Activated CD8-positive, alpha-beta T cell treated with anti-CD3 and anti-CD28 coated beads, Interleukin-2, amount 10 ng/mL, durations not matched to agents 7 days and 5 days (primary cell): ENCODE measurements around the gene NSD2. TPM values are rescaled to one million over a fixed set of nuclear protein-coding genes. Genes with fewer than 3 reads are reported as not detected.

ENCODE experiments used
- ATAC-seq: fragments of 150-1000 bp; cut with Tn5 transposase; one replicate; pipeline ENCODE4 v1.10.0; 2021; ENCODE audit warnings: moderate library complexity
- CTCF ChIA-PET: fragments of 350-600 bp; sonication (Branson Sonifier 250); formaldehyde crosslinking; loops from one replicate; lab custom pipeline; 2021; ENCODE audit warnings: antibody characterized with exemption; lab: Charles Lee
- POLR2A ChIA-PET: fragments of 350-600 bp; sonication (Branson Sonifier 250); formaldehyde crosslinking; loops from one replicate; lab custom pipeline; 2021; ENCODE audit warnings: antibody characterized with exemption; lab: Charles Lee
- DNase-seq: peaks from one replicate; pipeline ENCODE4 v3.0.0-alpha.2; 2020
- H3K27ac Mint-ChIP-seq: one replicate; pipeline ENCODE4 v1.8.0; 2021; ENCODE audit warnings: mild to moderate bottlenecking, mixed read lengths
- H3K27me3 Mint-ChIP-seq: one replicate; pipeline ENCODE4 v1.8.0; 2021; ENCODE audit warnings: low read depth, mixed read lengths
- H3K36me3 Mint-ChIP-seq: one replicate; pipeline ENCODE4 v1.8.0; 2021; ENCODE audit warnings: low read depth, mixed read lengths
- H3K4me1 Mint-ChIP-seq: one replicate; pipeline ENCODE4 v1.8.0; 2021; ENCODE audit warnings: low read depth, mixed read lengths
- H3K4me3 Mint-ChIP-seq: one replicate; pipeline ENCODE4 v1.8.0; 2021; ENCODE audit warnings: mild to moderate bottlenecking, mixed read lengths
- H3K9me3 Mint-ChIP-seq: one replicate; pipeline ENCODE4 v1.8.0; 2022; ENCODE audit warnings: mixed read lengths; ENCODE audit not compliant: insufficient read depth
- total RNA-seq, 2 experiments: library from RNA; stranded (reverse); gene quantifications; one replicate each; pipeline ENCODE4 v1.2.3, GENCODE V29; 2021

NSD2 gene
- total RNA-seq, 2 experiments from 2014 or later: 287 to 290 TPM

DNA sequence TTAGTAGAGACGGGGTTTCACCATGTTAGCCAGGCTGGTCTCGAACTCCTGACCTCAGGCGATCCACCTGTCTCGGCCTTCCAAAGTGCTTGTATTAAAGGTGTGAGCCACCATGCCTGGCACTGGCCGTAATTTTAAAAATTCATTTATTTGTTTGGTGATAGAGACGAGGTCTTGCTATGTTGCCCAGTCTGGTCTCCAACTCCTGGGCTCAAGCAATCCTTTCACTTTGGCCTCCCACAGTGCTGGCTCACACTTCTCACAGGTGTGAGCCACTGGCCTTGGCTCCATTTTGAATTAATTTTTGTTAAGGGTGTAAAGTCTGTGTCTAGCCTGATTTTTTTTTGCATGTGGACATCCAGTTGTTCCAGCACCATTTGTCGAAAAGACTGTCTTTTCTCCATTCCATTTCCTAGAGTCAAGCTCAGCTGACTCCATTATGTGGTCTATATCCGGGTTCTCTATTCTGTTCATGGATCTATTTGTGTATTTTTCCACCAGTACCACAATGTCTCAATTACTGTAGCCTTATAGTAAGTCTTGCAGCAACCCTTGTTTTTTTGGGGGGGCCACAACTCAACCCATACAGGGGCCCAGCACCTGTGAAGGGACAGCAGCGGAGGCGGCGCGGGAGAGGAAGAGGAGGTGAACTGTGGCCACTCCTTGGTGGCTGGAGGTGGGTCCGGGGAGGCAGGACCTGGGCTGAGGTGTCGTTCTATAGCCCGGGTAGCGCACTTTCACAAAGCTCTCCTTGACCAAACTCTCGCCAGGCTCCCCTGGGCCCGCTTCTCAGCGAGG is 1.5 kb upstream of the NSD2 start:
- ChIA-PET POLR2A (interaction anchor here (0.9 to 1.9 kb wide), 11 partner anchors 9 to 599 kb away, joined by 3 to 33 read pairs (median 3); partner anchors contain the start of genes LETM1, NELFA and RNF4), CTCF (interaction anchor here (1.1 to 1.6 kb wide), 4 partner anchors 8 to 29 kb away, joined by 3 to 6 read pairs (median 5); no protein-coding TSS in a partner anchor)
- H3K36me3 Mint-ChIP-seq: peaks cover 26% of the 10 kb centered on the region
- H3K9me3 Mint-ChIP-seq: no peaks in the 10 kb centered on the region
- no peaks in the 10 kb centered on the region for H3K27me3 Mint-ChIP-seq
- H3K27ac Mint-ChIP-seq: peak overlapping the region; percentile 88
- ATAC-seq (peak; percentile 10), DNase-seq (no peak)
- peaks cover 33% of the 10 kb centered on the region for H3K4me1 Mint-ChIP-seq
- peak overlapping the region; percentile 79 for H3K4me3 Mint-ChIP-seq

DNA sequence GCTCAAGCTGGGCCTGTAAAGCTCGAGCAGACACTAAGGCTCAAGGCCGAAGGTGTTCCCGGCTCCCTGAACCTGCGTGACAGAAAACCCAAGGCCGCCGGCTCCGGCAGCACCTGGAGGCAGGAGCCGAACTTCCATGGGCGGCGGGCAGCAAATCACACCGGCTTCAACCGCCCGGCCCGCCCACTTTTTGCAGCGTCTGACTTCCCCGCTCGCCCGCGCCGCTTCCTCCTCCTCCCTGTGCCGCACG is 940 bp upstream of the NSD2 start:
- Mint-ChIP-seq H3K4me3 (peak overlapping the region; percentile 79), H3K36me3 (peaks cover 29% of the 10 kb centered on the region), H3K9me3 (no peaks in the 10 kb centered on the region), H3K27ac (peak overlapping the region; percentile 88), H3K27me3 (no peaks in the 10 kb centered on the region), H3K4me1 (peaks cover 38% of the 10 kb centered on the region)
- ChIA-PET CTCF (interaction anchor here (1.1 to 1.6 kb wide), 4 partner anchors 9 to 28 kb away, joined by 3 to 6 read pairs (median 5); no protein-coding TSS in a partner anchor), POLR2A (interaction anchor here (0.9 to 1.9 kb wide), 13 partner anchors 10 to 599 kb away, joined by 3 to 33 read pairs (median 3); partner anchors contain the start of genes LETM1, NELFA, RNF4 and TACC3)
- DNase-seq (peak; percentile 92), ATAC-seq (peak; percentile 68)

DNA sequence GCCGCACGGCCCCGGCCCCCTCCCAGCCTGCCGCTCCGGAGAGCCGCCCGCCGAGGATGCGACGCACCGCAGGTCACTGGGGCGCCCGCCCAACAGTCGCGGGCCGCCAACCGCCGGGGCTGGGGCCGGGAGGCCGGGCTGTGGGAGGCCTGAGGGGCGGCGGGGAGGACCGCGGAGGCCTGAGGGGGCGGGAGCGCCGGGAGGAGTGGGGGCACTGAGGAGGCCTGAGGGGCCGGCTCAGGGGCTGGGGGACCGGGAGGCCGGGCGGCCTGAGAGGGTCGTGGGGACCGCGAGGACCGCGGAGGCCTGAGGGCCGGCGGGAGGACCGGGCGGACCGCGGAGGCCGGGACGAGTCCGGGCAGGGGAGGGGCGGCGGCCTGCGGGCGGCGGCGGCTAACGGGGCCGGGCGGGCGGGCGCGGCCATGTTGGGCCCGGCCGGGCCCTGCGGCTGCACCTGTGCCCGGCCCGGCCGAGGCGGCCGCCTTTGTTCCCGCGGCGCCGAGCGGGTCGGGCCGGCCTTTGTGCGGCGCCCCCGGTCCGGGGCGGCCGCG is 353 bp downstream of the NSD2 start:
- Mint-ChIP-seq H3K27me3 (no peaks in the 10 kb centered on the region), H3K4me3 (peak overlapping the region; percentile 43), H3K4me1 (peaks cover 45% of the 10 kb centered on the region), H3K9me3 (no peaks in the 10 kb centered on the region), H3K36me3 (peaks cover 30% of the 10 kb centered on the region), H3K27ac (no peak overlapping the region)
- DNase-seq (peak; percentile 42), ATAC-seq (peak; percentile 7)
- POLR2A ChIA-PET: no interaction called here
- CTCF ChIA-PET: no interaction called here

DNA sequence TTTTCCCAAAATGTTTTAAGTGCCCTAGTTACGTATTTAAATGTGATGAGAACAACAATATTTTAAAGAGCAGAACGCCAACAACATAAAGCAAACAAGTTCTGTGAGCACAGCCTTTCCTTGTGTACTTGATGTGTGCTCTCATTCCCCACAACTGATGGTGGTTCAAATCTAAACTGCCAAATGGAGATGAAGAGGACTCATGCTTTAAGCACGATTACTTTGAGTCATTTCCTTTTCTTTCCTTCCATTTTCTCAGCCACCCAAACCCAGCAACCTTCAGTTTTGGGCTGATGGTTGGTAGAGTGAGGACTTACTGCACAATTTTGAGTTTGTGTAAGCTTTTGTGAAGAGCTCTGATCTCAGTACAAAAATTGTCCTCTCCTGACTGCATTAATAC is 1.7 kb downstream of the NSD2 start:
- DNase-seq: peak; percentile 55
- no peaks in the 10 kb centered on the region for H3K9me3 Mint-ChIP-seq
- CTCF ChIA-PET: interaction anchor here (1.5 to 2.9 kb wide), 2 partner anchors 27 to 180 kb away, joined by 4 to 24 read pairs; no protein-coding TSS in a partner anchor
- no peak for ATAC-seq
- H3K4me1 Mint-ChIP-seq: peaks cover 56% of the 10 kb centered on the region
- H3K4me3 Mint-ChIP-seq: peak overlapping the region; percentile 90
- no peaks in the 10 kb centered on the region for H3K27me3 Mint-ChIP-seq
- peaks cover 39% of the 10 kb centered on the region for H3K36me3 Mint-ChIP-seq
- POLR2A ChIA-PET: interaction anchor here (0.6 to 2.0 kb wide), 14 partner anchors 9 to 161 kb away, joined by 3 to 8 read pairs (median 4); partner anchors contain the start of genes LETM1 and SLBP
- peak overlapping the region; percentile 99 for H3K27ac Mint-ChIP-seq

DNA sequence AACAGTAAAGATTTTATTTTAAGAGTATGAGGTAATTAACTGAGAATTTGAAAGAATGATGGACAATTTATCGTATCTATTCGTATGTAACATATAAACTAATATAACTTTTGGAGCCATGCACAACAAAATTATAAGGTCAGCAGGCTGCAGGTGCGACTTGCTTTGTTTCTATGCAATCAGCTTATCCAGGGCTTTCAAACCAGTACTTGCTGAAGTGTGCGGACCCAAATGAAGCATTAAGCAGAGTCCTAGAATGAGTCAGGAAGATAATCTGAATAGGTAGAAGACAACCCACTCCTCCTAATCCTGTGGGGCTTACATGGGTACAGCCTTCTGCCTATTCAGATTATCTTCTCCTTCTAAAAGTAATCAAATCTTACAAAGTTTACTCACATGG is 2.1 kb downstream of the NSD2 start:
- CTCF ChIA-PET: interaction anchor here (0.9 to 2.9 kb wide), 3 partner anchors 10 to 180 kb away, joined by 3 to 24 read pairs (median 4); no protein-coding TSS in a partner anchor
- Mint-ChIP-seq H3K27me3 (no peaks in the 10 kb centered on the region), H3K27ac (peak overlapping the region; percentile 99), H3K4me3 (peak overlapping the region; percentile 90), H3K4me1 (peaks cover 57% of the 10 kb centered on the region), H3K36me3 (peaks cover 40% of the 10 kb centered on the region), H3K9me3 (no peaks in the 10 kb centered on the region)
- DNase-seq (no peak), ATAC-seq (no peak)
- POLR2A ChIA-PET: interaction anchor here (0.7 to 2.0 kb wide), 12 partner anchors 9 to 161 kb away, joined by 3 to 8 read pairs (median 4); partner anchors contain the start of genes LETM1 and SLBP

DNA sequence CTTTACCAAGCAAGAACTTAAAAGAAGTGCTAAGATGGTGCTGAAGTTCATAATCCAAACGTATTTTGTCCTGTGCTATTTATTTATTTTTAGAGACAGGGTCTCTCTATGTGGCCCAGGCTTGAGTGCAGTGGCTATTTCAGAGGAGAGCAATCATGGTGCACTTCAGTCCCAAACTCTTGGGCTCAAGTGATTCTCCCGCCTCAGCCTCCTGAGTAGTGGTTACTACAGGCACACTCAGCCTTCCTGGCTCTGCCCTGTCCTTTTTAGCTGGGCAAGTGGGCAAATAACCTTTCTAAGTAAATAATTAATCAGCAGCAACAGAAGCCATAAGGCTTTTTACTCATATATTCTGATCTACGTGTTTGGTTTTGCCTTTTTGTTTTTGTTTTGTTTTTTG is 2.6 kb downstream of the NSD2 start:
- ChIA-PET POLR2A (interaction anchor here (0.7 to 2.0 kb wide), 6 partner anchors 9 to 162 kb away, joined by 3 to 8 read pairs (median 4); partner anchors contain the start of genes LETM1 and SLBP), CTCF (interaction anchor here (0.9 to 2.9 kb wide), 3 partner anchors 10 to 181 kb away, joined by 3 to 24 read pairs (median 4); no protein-coding TSS in a partner anchor)
- peaks cover 62% of the 10 kb centered on the region for H3K4me1 Mint-ChIP-seq
- no peak for DNase-seq
- no peaks in the 10 kb centered on the region for H3K9me3 Mint-ChIP-seq
- H3K27ac Mint-ChIP-seq: peak overlapping the region; percentile 69
- no peaks in the 10 kb centered on the region for H3K27me3 Mint-ChIP-seq
- ATAC-seq: no peak
- H3K4me3 Mint-ChIP-seq: peak overlapping the region; percentile 32
- peaks cover 45% of the 10 kb centered on the region for H3K36me3 Mint-ChIP-seq

DNA sequence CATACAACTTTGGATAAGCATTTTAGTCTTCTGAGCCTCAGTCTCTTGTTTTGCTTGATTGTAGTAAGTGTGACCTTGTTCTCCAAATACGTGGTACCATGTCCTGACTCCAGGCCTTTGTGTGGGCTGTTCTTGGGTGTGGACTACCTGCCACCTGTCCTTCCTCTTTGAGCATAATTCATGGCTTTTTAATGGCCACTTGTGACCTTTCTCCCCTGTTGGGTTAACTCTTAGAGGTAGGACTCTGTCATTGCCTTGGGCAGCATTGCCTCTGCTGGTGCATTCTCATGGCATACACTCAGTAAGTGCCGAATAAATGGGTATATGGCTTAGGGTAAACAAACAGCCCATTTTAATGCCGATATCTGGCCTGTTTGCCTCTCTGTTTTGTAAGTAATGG is 3.0 kb downstream of the NSD2 start:
- H3K36me3 Mint-ChIP-seq: peaks cover 46% of the 10 kb centered on the region
- peak overlapping the region; percentile 69 for H3K27ac Mint-ChIP-seq
- no peaks in the 10 kb centered on the region for H3K9me3 Mint-ChIP-seq
- peak overlapping the region; percentile 32 for H3K4me3 Mint-ChIP-seq
- H3K27me3 Mint-ChIP-seq: no peaks in the 10 kb centered on the region
- POLR2A ChIA-PET: interaction anchor here (1.3 to 2.0 kb wide), 3 partner anchors 10 to 17 kb away, joined by 5 to 8 read pairs (median 5); no protein-coding TSS in a partner anchor
- CTCF ChIA-PET: interaction anchor here (0.9 to 2.9 kb wide), 3 partner anchors 10 to 181 kb away, joined by 3 to 24 read pairs (median 4); no protein-coding TSS in a partner anchor
- no peak for ATAC-seq
- no peak for DNase-seq
- peaks cover 62% of the 10 kb centered on the region for H3K4me1 Mint-ChIP-seq

DNA sequence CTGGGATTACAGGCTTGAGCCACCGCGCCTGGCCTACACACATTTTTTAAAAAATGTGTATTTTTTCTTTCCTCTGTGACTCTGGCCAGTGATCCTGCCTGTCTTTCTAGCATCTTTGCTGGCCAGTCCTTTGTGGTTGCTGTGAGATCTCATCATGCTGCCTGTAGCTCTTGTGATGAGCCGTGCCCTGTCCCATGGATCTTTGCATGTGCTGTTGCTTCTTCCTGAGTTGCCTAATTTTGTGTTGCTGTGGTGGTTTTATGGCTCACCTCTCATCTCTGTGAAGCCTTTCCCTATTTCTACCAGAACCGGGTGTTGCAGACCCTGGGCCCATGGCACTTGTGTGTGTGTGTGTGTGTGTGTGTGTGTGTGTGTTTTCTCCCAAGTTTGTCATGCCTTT is 8.3 kb downstream of the NSD2 start:
- no peaks in the 10 kb centered on the region for H3K27me3 Mint-ChIP-seq
- H3K9me3 Mint-ChIP-seq: no peaks in the 10 kb centered on the region
- no peak for DNase-seq
- POLR2A ChIA-PET: interaction anchor here (1.1 kb wide), 1 partner anchor 9 kb away, joined by 5 read pairs; no protein-coding TSS in a partner anchor
- H3K4me3 Mint-ChIP-seq: no peak overlapping the region
- H3K36me3 Mint-ChIP-seq: peaks cover 55% of the 10 kb centered on the region
- ATAC-seq: no peak
- CTCF ChIA-PET: no interaction called here
- H3K4me1 Mint-ChIP-seq: peaks cover 66% of the 10 kb centered on the region
- peak overlapping the region; percentile 3 for H3K27ac Mint-ChIP-seq

DNA sequence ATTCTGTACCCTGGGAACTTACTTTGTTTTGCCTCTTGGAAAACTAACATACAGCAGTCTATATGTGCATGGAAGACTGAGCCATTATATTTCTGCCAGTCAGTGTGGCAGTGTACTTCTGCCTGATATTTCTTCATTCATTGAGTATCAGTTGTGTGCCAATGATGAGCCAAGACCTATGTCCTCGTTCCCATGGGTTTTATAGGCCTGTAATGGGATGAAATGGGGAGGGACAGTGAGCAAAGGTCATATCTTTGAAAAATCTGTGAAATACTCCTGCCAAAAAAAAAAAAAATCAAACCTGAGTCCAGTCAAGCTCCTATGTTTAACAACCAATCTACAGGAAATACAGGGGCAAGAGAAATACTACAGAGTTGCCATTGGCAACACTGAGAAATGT is 9.1 kb downstream of the NSD2 start:
- ChIA-PET CTCF (no interaction called here), POLR2A (no interaction called here)
- Mint-ChIP-seq H3K27ac (no peak overlapping the region), H3K4me1 (peaks cover 63% of the 10 kb centered on the region), H3K9me3 (no peaks in the 10 kb centered on the region), H3K27me3 (no peaks in the 10 kb centered on the region), H3K4me3 (no peak overlapping the region), H3K36me3 (peaks cover 50% of the 10 kb centered on the region)
- DNase-seq: no peak
- ATAC-seq: no peak

DNA sequence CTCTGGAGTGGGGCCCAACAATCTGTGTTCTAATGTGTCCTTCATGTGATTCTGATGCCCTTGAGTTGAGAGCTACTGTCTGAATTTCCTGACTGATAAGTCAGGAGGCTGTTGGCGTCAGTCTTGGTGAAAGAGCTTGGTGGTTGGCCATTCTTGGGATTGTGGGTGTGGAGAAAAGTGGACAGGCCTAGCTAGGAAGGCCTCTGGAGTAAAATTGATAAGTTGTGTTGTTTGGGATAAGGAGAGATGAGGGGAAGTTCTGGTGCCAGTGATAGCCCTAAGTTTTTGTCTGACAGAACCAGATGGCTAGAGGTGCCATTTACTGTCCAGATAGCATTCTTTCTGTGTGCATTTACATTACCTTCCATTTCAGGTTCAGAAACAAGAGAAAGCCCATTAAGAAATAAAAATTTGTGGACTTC is 11.7 kb downstream of the NSD2 start:
- Mint-ChIP-seq H3K27ac (peak overlapping the region; percentile 7), H3K9me3 (no peaks in the 10 kb centered on the region), H3K4me3 (no peak overlapping the region), H3K36me3 (peaks cover 48% of the 10 kb centered on the region), H3K4me1 (peaks cover 61% of the 10 kb centered on the region), H3K27me3 (no peaks in the 10 kb centered on the region)
- ChIA-PET POLR2A (interaction anchor here (1.2 to 1.3 kb wide), 2 partner anchors 10 to 54 kb away, joined by 3 to 4 read pairs; no protein-coding TSS in a partner anchor), CTCF (interaction anchor here (1.2 to 10.0 kb wide), 3 partner anchors 17 to 190 kb away, joined by 4 to 64 read pairs (median 5); no protein-coding TSS in a partner anchor)
- ATAC-seq (no peak), DNase-seq (no peak)

DNA sequence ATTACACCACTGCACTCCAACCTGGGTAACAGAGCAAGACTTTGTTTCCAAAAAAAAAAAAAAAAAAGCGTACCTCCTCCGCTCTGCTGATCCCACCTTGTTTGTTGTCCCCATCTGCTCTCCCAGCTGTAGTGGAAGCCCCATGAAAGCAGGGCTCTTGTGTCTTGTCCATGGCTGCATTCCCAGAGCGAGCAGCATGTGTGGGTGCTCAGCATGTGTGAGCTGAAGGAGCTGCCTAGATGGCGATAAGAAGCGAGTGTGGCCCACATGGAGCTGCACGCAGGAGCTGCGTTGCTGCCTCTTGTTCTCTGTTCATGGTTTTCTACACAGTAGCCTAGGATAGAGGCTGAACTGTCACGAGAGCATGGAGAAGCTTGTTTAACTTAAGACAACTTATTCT is 12.4 kb downstream of the NSD2 start:
- H3K36me3 Mint-ChIP-seq: peaks cover 46% of the 10 kb centered on the region
- no peaks in the 10 kb centered on the region for H3K27me3 Mint-ChIP-seq
- ATAC-seq (no peak), DNase-seq (no peak)
- H3K27ac Mint-ChIP-seq: no peak overlapping the region
- H3K9me3 Mint-ChIP-seq: no peaks in the 10 kb centered on the region
- POLR2A ChIA-PET: interaction anchor here (0.5 to 1.3 kb wide), 4 partner anchors 10 to 174 kb away, joined by 3 to 5 read pairs (median 4); no protein-coding TSS in a partner anchor
- H3K4me3 Mint-ChIP-seq: no peak overlapping the region
- peaks cover 58% of the 10 kb centered on the region for H3K4me1 Mint-ChIP-seq
- CTCF ChIA-PET: interaction anchor here (0.8 to 10.0 kb wide), 4 partner anchors 10 to 191 kb away, joined by 3 to 64 read pairs (median 4); no protein-coding TSS in a partner anchor
